ENCODE data around the gene HNRNPUL2. TPM values are rescaled to one million over a fixed set of nuclear protein-coding genes. Genes with fewer than 3 reads are reported as not detected.
"Not testable (repeated sequence)": the region's sequence is repeated elsewhere in the genome, so short reads cannot be mapped to it uniquely, and the experiment has no call there.

Gene HNRNPUL2
- total RNA-seq (25.9 TPM), polyA plus RNA-seq (50.4 TPM)

GRCh38 chr11:62727165-62727871, at the start of gene HNRNPUL2:
Gene HNRNPUL2 (minus strand): TSS chr11:62727457. CDS start chr11:62727156, 301 bp downstream.
- peaks cover 6% of the 10 kb centered on the region for H3K36me3 ChIP-seq (ENCODE audit: insufficient read depth)
- peak within 1 kb of the TSS; percentile 93 for H3K4me3 ChIP-seq (ENCODE audit: low read depth, low read length)
- DNase-seq (ENCODE audit: extremely low spot score): peak; percentile 98
- WGBS: under 1% methylated on average over 72 of the region's 72 CpGs
- H3K27ac ChIP-seq (ENCODE audit: low read depth): peak within 1 kb of the TSS; percentile 92
- H3K4me1 ChIP-seq (ENCODE audit: insufficient read depth): peaks cover 4% of the 10 kb centered on the region

- WGBS: 91% methylated on average over 17 of the region's 17 CpGs
- no peaks in the 10 kb centered on the region for H3K36me3 ChIP-seq (ENCODE audit: insufficient read depth)
- H3K4me3 ChIP-seq (ENCODE audit: low read depth, low read length): no peak overlapping the region
- H3K27ac ChIP-seq (ENCODE audit: low read depth): no peak overlapping the region
- H3K4me1 ChIP-seq (ENCODE audit: insufficient read depth): no peaks in the 10 kb centered on the region
- DNase-seq (ENCODE audit: extremely low spot score): no peak
These were observed 48.4 kb upstream of the HNRNPUL2 start for GRCh38 chr11:62775646-62776045.

- no peaks in the 10 kb centered on the region for H3K36me3 ChIP-seq (ENCODE audit: insufficient read depth)
These were observed 47.1 kb upstream of the HNRNPUL2 start for GRCh38 chr11:62774407-62774806.

GRCh38 chr11:62771144-62772021, 44.1 kb upstream of the HNRNPUL2 start, which contains the start of gene TAF6L:
Gene TAF6L (plus strand): TSS chr11:62771396. CDS start chr11:62775784, 4,388 bp downstream.
- Histone ChIP-seq H3K4me3 (ENCODE audit: low read depth, low read length) (peak within 1 kb of the TSS; percentile 58), H3K4me1 (ENCODE audit: insufficient read depth) (no peaks in the 10 kb centered on the region), H3K36me3 (ENCODE audit: insufficient read depth) (peaks cover 1% of the 10 kb centered on the region), H3K27ac (ENCODE audit: low read depth) (peak within 1 kb of the TSS; percentile 96)
- 2% methylated on average over 60 of the region's 60 CpGs for WGBS
- DNase-seq (ENCODE audit: extremely low spot score): peak; percentile 93

More at GRCh38 chr11:62774407-62774806, 47.1 kb upstream of the HNRNPUL2 start:
- no peaks in the 10 kb centered on the region for H3K4me1 ChIP-seq (ENCODE audit: insufficient read depth)
- WGBS: 89% methylated on average over 6 of the region's 6 CpGs
- no peak for DNase-seq (ENCODE audit: extremely low spot score)
- no peak overlapping the region for H3K27ac ChIP-seq (ENCODE audit: low read depth)
- H3K4me3 ChIP-seq (ENCODE audit: low read depth, low read length): no peak overlapping the region

- peaks cover 4% of the 10 kb centered on the region for H3K36me3 ChIP-seq (ENCODE audit: insufficient read depth)
- H3K27ac ChIP-seq (ENCODE audit: low read depth): peak overlapping the region; percentile 59
- no peaks in the 10 kb centered on the region for H3K4me1 ChIP-seq (ENCODE audit: insufficient read depth)
- H3K4me3 ChIP-seq (ENCODE audit: low read depth, low read length): peak overlapping the region; percentile 58
- under 1% methylated on average over 18 of the region's 18 CpGs for WGBS
- DNase-seq (ENCODE audit: extremely low spot score): no peak
These were observed 43.5 kb upstream of the HNRNPUL2 start for GRCh38 chr11:62770778-62771143.

- H3K4me1 ChIP-seq (ENCODE audit: insufficient read depth); H3K4me3 ChIP-seq (ENCODE audit: low read depth, low read length); H3K36me3 ChIP-seq (ENCODE audit: insufficient read depth); DNase-seq (ENCODE audit: extremely low spot score); H3K27ac ChIP-seq (ENCODE audit: low read depth): not testable (repeated sequence)
- WGBS: 38% methylated on average over 9 of the region's 9 CpGs
These were observed 33.6 kb upstream of the HNRNPUL2 start for GRCh38 chr11:62760867-62761227.

- no peak overlapping the region for H3K4me3 ChIP-seq (ENCODE audit: low read depth, low read length)
- 41% methylated on average over 9 of the region's 9 CpGs for WGBS
- no peak for DNase-seq (ENCODE audit: extremely low spot score)
- no peak overlapping the region for H3K27ac ChIP-seq (ENCODE audit: low read depth)
- no peaks in the 10 kb centered on the region for H3K4me1 ChIP-seq (ENCODE audit: insufficient read depth)
- no peaks in the 10 kb centered on the region for H3K36me3 ChIP-seq (ENCODE audit: insufficient read depth)
These were observed 30.9 kb upstream of the HNRNPUL2 start for GRCh38 chr11:62757846-62758788.

GRCh38 chr11:62755086-62755615, 27.9 kb upstream of the HNRNPUL2 start:
- DNase-seq (ENCODE audit: extremely low spot score): no peak
- 79% methylated on average over 10 of the region's 10 CpGs for WGBS
- no peak overlapping the region for H3K27ac ChIP-seq (ENCODE audit: low read depth)

GRCh38 chr11:62753736-62754603, 26.7 kb upstream of the HNRNPUL2 start, which contains the start of gene ZBTB3:
Gene ZBTB3 (minus strand): TSS chr11:62754160. CDS start chr11:62753664, 496 bp downstream.
- no peaks in the 10 kb centered on the region for H3K36me3 ChIP-seq (ENCODE audit: insufficient read depth)
- WGBS: under 1% methylated on average over 47 of the region's 47 CpGs
- peak within 1 kb of the TSS; percentile 53 for H3K4me3 ChIP-seq (ENCODE audit: low read depth, low read length)
- no peaks in the 10 kb centered on the region for H3K4me1 ChIP-seq (ENCODE audit: insufficient read depth)
- DNase-seq (ENCODE audit: extremely low spot score): peak; percentile 98
- H3K27ac ChIP-seq (ENCODE audit: low read depth): peak within 1 kb of the TSS; percentile 80

More at GRCh38 chr11:62755086-62755615, 27.9 kb upstream of the HNRNPUL2 start:
- H3K36me3 ChIP-seq (ENCODE audit: insufficient read depth): no peaks in the 10 kb centered on the region
- no peak overlapping the region for H3K4me3 ChIP-seq (ENCODE audit: low read depth, low read length)
- no peaks in the 10 kb centered on the region for H3K4me1 ChIP-seq (ENCODE audit: insufficient read depth)

GRCh38 chr11:62752994-62753735, 25.9 kb upstream of the HNRNPUL2 start:
- H3K36me3 ChIP-seq (ENCODE audit: insufficient read depth): no peaks in the 10 kb centered on the region
- no peaks in the 10 kb centered on the region for H3K4me1 ChIP-seq (ENCODE audit: insufficient read depth)
- WGBS: 86% methylated on average over 15 of the region's 15 CpGs
- no peak for DNase-seq (ENCODE audit: extremely low spot score)
- H3K4me3 ChIP-seq (ENCODE audit: low read depth, low read length): peak overlapping the region; percentile 53
- no peak overlapping the region for H3K27ac ChIP-seq (ENCODE audit: low read depth)

- Histone ChIP-seq H3K4me1 (ENCODE audit: insufficient read depth) (no peaks in the 10 kb centered on the region), H3K36me3 (ENCODE audit: insufficient read depth) (no peaks in the 10 kb centered on the region), H3K4me3 (ENCODE audit: low read depth, low read length) (no peak overlapping the region), H3K27ac (ENCODE audit: low read depth) (no peak overlapping the region)
- DNase-seq (ENCODE audit: extremely low spot score): no peak
- WGBS: 95% methylated on average over 14 of the region's 14 CpGs
These were observed 25.0 kb upstream of the HNRNPUL2 start for GRCh38 chr11:62752177-62752785.

Measured in urinary bladder (tissue), 4 donors.